Measurements from ENCODE around the gene METTL22. TPM values are rescaled to one million over a fixed set of nuclear protein-coding genes. Genes with fewer than 3 reads are reported as not detected.

METTL22 gene
- total RNA-seq, 1 donor from 2014 or later, result 40.6 TPM

- intact Hi-C loops (cut with DNase I), result loop anchor here (10.0 kb wide), 1 partner anchor 107 kb away; no protein-coding TSS in a partner anchor
- no peak for ATAC-seq
- DNase-seq (ENCODE audit: low spot score), result no peak
These were observed 56.8 kb downstream of the METTL22 start for GRCh38 chr16:8678068-8678927.

DNA sequence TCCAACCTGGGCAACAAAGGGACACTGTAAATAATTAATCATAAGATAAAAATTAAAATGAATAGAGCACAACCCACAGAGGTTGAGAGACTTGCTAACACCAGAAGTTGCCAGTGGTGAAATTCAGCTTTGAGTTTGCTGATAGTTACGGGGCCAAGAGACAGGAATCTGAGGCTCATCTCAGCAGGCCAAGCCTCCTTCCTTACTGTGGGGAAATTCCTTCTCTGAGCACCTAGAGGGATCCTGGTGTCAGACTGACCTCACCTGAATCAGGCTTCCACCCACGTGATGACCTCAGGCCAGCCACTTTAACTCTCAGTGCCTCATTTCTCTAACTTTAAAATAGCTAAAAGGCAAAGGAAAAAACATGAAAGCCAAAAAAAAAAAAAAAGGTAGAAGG, 57.7 kb downstream of the METTL22 start:
- intact Hi-C loops (cut with DNase I), result loop anchor here (10.0 kb wide), 1 partner anchor 106 kb away; no protein-coding TSS in a partner anchor
- DNase-seq (ENCODE audit: low spot score) (no peak), ATAC-seq (no peak)

DNA sequence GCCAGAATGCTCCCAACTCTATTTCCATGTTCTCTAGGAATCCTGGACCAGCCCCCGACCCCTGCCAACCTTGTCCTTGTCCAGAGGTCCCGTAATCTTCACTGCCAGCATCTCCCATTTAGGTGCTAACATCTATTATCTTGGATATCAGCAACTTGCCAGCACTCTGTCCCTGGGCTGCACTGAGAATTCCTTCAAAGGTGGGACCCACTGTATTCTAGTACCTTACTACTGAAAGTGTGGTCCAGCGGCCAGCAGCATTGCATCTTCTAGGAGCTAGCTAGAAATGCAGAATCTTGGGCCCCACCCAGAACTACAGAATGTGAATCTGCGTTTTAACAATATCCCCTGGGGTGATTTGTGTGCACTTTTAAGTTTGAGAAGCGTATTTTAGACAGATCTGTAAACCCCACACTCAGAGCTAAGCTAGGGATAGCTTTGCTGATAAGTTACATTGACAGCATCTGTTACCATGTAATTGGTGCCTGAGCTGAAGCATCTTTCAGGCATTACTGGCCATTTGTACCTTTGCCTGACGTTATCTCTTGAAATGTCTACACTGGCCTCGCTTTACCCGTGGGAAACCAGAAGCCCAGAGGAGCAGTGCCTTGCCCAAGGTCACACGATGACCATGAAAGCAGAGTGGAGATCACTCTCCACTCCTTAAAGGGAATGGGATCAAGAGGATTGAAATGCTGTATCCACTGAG, 61.2 kb downstream of the METTL22 start:
- DNase-seq (ENCODE audit: low spot score), result no peak
- no peak for ATAC-seq
- intact Hi-C loops (cut with DNase I), result no loop called here

GRCh38 chr16:8683640-8684039, 62.1 kb downstream of the METTL22 start:
- DNase-seq (ENCODE audit: low spot score), result no peak
- ATAC-seq, result no peak
- intact Hi-C loops (cut with DNase I), result no loop called here

DNA sequence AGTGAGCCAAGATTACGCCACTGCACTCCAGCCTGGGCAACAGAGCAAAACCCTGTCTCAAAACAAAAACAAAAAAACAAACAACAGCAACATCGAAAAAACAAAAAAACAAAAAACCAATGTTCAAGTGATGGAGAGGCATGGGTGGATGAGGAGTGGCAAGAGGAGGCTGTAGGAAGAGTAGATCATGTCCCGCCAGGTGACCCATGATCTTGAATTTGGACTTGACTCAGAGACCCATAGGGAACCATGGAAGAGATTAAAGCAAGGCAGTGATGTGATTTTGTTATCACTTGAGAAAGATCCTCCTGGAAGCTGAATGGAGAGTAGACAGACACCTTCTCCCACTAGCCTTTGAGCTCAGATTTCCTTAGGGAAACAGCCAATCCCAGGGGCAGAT, 64.1 kb downstream of the METTL22 start:
- DNase-seq (ENCODE audit: low spot score), result no peak
- intact Hi-C loops (cut with DNase I), result no loop called here
- no peak for ATAC-seq

DNA sequence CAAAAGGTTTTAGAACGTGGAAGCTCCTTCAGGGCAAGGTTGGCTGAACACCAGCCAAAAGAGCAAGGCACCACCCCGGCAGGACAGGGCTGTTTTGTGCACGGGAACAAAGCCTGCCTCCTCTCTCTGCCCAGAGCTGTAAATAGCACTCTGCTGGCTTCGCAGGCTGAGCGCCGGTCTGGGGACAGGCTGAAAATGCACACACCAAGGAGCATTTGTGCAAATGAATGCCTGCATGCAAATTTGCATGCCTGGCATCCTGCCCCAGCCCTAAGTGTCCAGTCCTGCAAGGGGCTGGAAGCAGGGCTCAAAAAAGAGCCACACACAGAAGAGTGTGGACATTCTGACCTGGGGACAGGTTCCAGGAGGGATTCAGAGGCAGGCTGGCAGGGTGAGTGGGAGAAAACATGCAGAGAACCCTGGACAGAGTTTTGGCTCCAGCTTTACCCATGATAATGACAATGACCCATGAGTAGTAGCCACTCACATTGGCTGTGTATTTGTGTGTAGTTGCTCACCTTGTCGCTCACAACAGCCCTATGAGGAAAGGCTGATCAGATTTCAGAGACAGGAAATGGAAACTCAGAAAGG, 64.6 kb downstream of the METTL22 start:
- ATAC-seq, result no peak
- intact Hi-C loops (cut with DNase I), result no loop called here
- DNase-seq (ENCODE audit: low spot score), result no peak

- no peak for ATAC-seq
- DNase-seq (ENCODE audit: low spot score), result no peak
- intact Hi-C loops (cut with DNase I), result no loop called here
These were observed 65.4 kb downstream of the METTL22 start for GRCh38 chr16:8686879-8687278.

GRCh38 chr16:8689686-8690085, 68.2 kb downstream of the METTL22 start:
- intact Hi-C loops (cut with DNase I), result no loop called here
- DNase-seq (ENCODE audit: low spot score) (no peak), ATAC-seq (no peak)

GRCh38 chr16:8691728-8692127, 70.2 kb downstream of the METTL22 start:
- ATAC-seq (no peak), DNase-seq (ENCODE audit: low spot score) (no peak)
- intact Hi-C loops (cut with DNase I), result no loop called here

DNA sequence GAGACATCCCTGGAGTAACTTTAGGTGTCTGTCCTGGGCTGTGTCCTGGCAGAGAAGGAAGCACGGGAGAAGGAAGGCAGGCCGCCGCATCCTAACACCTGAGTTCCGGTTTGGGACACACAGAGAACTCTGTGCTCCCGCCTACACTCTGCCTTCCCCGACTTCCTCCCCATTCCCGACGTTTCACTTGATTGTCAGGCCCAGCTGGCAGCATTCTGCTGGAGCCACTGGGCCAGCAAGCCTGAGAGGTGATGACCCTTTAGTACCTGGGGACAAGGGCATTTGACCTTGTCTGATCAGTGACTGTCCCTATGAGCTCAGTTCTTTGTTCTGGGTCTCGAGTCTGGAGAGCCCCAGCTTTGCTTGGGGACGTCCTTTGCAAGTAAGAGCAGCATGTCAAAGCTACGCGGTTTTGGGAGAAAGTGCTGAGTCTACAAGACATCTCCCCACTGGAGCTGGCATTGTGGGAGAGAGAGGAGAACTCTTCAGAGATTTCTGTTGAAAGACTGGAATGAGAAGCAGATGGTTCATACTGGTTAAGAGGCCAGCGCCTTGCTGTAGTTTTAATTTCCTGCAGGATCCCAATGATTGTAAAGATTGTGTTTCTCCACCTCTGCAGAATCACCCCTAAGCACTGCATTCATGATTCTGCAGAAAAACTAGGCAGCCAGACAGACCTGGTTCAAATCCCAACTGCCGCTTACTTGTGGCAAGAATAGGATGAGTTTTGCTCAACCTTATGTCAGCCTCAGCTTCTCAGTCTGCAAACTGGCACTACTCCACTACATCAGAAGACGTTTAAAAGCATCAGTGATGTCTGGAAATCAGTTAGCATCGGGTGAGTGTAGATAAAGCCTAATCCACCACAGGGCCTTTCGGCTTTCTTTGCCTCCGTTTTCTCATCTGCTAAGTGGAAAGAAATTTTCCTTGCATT, 73.6 kb downstream of the METTL22 start:
- intact Hi-C loops (cut with DNase I), result no loop called here
- DNase-seq (ENCODE audit: low spot score) (no peak), ATAC-seq (no peak)

GRCh38 chr16:8696880-8697279, 75.4 kb downstream of the METTL22 start:
- ATAC-seq (no peak), DNase-seq (ENCODE audit: low spot score) (no peak)
- intact Hi-C loops (cut with DNase I), result no loop called here

GRCh38 chr16:8697965-8698364, 76.5 kb downstream of the METTL22 start:
- no peak for DNase-seq (ENCODE audit: low spot score)
- no peak for ATAC-seq
- intact Hi-C loops (cut with DNase I), result no loop called here

Other genes with a start within 250 kb of the METTL22 start
- gene TMEM114, start 31.2 kb upstream of the METTL22 start, total RNA-seq, result not detected
- gene ABAT, start 52.9 kb downstream of the METTL22 start, total RNA-seq, result 24.2 TPM
- gene TMEM186, start 175.9 kb downstream of the METTL22 start, total RNA-seq, result 8.1 TPM
- gene PMM2, start 176.1 kb downstream of the METTL22 start, total RNA-seq, result 45.4 TPM
- gene CARHSP1, start 247.3 kb downstream of the METTL22 start, total RNA-seq, result 118 TPM

All from sciatic nerve (tissue), 2 donors.